Cardiac septum (tissue), 1 donor: ENCODE results near the gene LSM7. TPM values are rescaled to one million over a fixed set of nuclear protein-coding genes. Genes with fewer than 3 reads are reported as not detected.

Experiments
- DNase-seq: peaks from one replicate; pipeline ENCODE4 v3.0.0-alpha.2; 2020; ENCODE audit warnings: low spot score
- intact Hi-C: fragments of 100-400 bp; cut with DNase I; formaldehyde crosslinking; loops from one replicate; pipeline ENCODE4 v1.14.0; 2022
- total RNA-seq: library from RNA; stranded (reverse); fragmentation: NEBNext Ultra II Directional; extraction: Animal tissue kit (Norgen Biotek cat#: 25700); gene quantifications from one replicate; pipeline ENCODE4 v1.2.1, GENCODE V29; 2021
- donor health status: DM: no; HTN: no; CAD: no.

Gene LSM7
- total RNA-seq, 1 donor from 2014 or later, result 42.7 TPM

DNA sequence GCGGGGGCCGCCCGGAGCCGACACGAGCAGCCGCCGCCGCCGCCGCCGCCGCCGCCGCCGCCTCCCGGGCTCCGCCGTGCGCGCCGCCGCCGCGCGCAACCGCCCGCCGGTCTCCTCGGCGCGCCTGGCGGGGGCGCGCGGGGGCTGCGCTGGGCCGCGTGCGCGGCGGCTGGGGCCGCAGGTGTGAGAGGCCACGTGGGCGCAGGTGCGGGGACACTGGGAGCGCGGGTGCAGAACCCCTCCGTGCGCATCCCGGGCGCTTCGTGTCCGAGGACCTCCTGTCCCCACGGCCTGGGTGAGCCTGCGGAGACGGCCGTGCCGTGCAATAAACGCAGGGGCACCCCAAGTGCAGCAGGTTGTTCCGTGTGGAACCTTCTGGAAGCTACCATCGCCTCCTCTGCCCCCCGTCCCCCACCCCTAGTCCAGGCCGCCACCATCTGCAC is 20.3 kb downstream of the LSM7 start, which contains the start of gene LINGO3:
LINGO3 (minus strand) TSS at position 41 of the 443 bp plus-strand sequence. CDS start 16,378 bp downstream, outside the sequence.
- intact Hi-C loops, result no loop called here
- no peak for DNase-seq

DNA sequence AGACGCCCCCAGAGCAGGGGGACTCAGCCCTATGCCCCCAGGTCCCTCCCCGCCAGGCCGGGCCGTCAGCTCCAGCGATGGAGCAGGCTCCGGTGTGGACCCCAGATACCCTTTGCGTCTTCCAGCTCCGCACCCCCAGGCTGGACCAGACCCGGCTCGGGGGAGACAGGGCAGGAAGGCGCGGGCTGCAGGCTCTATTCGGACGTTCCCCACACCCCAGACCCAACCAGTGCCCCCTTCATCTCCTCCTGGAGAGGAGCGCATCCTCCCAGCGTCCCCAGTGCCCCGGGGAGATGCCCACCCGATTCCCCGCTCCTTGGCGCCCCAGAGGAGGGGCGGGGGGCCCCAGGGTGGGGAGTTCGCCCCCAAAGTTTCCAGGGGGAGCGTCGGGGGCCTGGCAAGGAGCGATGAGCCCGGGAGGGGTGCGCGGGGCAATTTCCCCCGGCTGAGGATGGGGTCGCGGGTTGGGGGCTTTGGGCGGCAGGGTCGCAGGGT is 20.8 kb downstream of the LSM7 start:
- intact Hi-C loops, result no loop called here
- no peak for DNase-seq

DNA sequence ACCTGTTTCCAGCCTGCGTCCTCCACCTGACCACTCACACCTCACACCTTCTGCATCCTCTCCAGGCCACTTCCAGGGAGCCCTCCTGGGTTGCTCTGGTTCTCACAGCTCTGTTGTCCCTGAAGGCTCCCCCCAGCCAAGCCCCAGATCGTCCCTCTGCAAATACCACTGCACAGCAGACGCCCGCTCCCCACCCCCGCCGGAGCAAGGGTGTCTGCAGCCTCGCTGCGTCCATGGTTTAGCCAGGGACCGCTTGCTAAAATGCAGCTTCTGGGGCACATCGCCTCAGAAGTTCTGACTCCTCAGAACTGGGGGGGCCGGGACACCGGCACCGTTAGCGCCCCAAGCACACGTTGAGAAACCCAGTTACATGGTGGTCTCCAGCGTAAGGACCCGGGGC is 21.4 kb downstream of the LSM7 start:
- no peak for DNase-seq
- intact Hi-C loops, result no loop called here

DNA sequence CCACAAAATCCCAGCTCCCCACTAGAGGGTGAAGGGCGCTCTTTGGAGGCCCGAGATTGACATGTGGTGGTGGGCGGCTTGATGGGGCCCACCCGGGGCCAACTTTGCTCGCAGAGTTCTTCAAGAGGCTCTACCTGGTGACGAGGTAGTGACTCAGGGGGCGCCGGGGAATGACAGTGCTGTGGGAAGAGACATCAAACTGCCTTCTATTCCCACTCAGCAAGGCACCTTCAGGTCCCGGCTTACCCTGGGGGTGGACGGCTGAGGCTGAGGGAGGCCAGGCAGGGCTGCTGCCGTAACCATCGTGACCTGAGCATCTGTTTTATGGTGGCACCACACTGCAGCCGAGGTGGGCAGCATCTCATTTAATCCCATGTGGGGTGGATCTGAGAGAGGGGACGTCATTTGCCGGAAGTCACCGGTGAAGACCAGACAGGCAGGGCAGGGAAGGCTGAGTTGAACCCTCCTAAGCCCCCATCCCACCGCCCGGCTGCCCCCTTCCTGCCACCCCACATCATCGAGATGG is 22.0 kb downstream of the LSM7 start:
- no peak for DNase-seq
- intact Hi-C loops, result no loop called here

DNA sequence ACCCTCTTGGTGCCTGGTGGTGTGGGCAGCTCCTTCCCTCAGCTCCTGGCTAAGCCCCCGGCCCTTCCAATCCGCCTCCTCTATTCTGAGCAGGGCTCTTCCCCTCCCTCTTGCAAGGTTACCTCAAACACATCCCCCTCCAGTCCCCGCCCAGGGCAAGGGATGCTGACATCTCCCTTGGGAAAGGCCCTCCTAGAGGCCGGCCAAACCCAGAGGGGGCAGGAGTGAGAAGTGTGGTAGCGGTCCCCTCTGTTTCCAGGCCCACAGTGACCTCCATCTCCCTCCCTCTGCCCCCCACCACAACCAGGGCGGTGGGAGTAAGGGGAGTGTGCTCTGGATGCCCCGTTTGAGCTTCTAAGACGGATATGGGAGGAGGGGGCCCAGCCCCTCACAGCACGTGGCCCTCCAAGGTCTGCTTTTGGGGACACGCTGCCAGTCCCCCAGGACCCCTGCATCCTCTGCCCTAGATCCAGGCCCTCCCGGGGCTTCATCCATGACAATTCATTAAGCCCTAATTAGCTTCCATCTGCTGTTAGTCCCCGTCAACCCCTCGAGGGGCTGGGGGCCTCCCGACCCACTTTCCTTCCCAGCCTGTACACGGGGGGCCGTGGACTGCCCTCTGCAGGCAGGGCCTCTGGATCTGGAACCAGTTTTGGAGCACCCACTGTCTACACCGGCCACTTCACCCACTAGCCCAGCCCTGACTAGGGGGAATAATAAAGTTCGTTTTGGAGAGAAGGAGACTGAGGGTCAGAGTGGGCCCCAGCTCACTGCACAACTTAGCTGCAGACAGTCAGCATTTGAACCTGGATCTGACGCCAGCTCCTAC is 22.7 kb downstream of the LSM7 start:
- no peak for DNase-seq
- intact Hi-C loops, result no loop called here

DNA sequence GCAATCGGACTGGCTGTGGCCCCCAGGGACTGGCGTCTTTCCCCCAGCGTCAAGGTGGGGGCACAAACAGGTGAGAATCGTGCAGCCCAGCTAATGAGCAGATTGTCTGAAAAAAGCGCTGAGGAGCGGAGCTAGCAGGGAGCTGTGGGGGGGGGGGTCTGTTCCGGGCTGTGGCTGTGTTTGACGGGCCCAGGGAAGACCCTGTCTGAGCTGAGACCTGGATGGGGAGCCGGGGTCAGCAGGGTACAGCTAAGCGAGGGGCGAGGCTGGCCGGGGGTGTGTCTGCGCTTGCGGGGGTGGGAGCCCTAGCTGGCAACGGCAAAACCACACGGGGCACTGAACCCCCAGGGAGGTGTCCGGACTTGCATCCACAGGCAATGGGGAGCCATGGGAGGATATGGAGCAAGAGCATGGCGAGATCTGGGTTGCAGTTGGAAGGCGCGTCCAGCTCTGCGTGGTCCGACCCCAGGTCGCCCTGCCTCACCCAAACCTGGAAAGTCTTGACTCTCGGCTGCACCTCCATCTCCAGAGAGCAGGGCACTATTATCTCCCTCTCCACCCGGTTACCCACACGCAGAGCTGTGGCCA is 25.1 kb downstream of the LSM7 start:
- DNase-seq, result no peak
- intact Hi-C loops, result no loop called here

DNA sequence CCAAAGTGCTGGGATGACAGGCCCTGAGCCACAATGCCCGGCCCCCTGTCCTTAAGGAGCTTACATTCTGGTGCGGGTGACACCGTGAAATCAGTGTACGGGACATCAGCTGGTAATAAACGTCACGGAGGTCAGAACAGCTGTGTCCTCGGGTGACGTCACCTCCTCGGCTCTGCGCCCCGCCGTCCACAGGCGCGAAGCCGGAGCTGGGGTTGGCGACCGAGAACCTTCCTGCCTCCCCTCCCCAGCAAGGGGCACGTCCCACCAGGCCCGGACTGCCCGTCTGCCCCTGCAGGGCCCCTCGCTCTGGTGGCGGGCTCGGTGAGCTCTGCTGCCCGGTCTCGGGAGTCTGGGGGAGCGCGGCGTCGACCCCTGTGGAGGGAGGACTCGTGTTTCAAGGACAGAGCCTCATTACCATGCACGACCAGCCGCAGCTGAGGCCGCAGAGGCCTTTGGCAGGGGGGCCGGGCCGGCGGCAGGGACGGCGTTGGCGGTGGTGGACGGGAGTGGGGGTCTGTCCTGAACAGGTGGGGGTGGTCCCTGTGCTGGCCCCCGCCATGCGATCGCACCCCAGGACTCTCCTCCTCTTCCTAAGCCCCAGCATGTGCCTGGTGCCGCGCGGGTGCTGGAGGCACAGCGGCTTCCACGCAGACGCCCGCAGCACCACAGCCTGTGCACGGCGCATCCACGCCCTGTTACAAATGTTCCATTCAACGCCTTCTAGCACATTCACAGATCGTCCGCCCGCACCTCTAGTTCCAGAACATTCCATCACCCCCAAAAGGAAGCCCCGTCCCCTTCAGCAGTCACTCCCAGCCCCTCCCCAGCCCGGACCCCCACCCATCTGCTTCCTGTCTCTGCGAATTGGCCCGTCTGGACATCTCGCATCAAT is 25.8 kb downstream of the LSM7 start:
- intact Hi-C loops, result no loop called here

DNA sequence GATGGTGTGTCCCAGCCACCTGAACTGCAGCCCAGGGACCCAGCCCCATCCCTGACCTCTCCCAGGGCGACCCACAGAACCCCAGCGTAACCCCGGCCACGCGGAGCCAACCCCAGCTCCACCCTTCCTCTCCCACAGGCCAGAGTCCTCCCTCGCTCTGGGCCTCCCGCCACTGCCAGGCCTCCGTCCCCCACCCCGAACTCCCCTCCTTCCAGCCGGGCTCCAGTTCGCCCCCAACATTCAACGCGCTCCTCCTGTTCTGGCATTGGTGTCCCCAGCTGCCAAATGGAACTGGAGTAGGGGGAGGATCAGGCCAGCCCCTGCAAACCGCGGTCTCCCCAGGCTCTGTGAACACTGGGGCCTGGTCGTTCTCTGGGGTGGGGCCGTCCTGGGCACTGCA is 27.9 kb downstream of the LSM7 start:
- intact Hi-C loops, result no loop called here
- no peak for DNase-seq

More for the DNA sequence above, 25.8 kb downstream of the LSM7 start:
- no peak for DNase-seq

DNA sequence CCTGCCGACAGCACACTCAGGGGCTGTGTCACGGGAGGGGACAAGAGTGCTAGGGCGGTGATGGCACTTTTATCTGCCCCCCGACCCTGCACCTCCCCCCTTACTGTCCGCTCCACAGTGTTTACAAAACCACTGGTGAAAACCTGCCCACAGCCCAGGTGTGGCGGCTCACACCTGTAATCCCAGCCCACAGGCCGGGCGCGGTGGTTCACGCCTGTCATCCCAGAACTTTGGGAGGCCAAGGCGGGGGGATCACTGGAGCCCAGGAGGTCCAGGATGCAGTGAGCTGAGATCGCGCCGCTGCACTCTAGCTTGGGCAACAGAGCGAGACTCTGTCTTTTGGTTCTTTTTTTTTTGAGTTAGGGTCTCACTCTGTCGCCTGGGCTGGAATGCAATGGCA is 32.2 kb downstream of the LSM7 start:
- no peak for DNase-seq
- intact Hi-C loops, result no loop called here

DNA sequence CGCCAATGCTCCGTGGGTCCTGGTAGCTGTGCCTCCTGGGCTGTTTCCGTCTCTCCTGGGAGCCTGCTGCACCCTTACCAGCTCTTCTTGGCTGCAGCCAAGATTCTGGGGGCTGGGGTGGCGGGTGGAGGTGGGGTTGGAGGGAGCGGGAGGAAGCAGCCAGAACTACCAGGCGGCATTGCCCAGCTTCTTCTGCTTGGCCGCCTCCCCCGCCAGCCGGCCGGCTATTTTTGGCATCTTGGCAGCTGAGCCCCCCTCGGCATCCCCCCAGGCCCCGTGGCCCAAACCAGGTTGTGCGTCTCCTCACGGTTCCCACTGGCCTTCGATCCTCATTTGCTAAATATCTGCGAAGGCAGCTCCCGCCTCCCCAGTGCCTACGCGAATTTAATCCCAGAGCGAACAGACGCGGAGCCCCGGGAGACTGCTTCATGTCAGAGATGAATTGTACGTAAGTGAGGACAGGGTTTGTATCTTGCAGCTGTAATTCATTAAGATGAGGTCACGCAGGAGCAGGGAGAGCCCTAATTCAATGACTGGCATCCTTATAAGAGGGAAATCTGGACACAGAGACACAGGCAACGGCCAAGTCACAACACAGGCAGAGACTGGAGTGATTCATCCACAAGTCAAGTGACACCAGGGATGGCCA is 33.6 kb downstream of the LSM7 start:
- intact Hi-C loops, result no loop called here
- no peak for DNase-seq

DNA sequence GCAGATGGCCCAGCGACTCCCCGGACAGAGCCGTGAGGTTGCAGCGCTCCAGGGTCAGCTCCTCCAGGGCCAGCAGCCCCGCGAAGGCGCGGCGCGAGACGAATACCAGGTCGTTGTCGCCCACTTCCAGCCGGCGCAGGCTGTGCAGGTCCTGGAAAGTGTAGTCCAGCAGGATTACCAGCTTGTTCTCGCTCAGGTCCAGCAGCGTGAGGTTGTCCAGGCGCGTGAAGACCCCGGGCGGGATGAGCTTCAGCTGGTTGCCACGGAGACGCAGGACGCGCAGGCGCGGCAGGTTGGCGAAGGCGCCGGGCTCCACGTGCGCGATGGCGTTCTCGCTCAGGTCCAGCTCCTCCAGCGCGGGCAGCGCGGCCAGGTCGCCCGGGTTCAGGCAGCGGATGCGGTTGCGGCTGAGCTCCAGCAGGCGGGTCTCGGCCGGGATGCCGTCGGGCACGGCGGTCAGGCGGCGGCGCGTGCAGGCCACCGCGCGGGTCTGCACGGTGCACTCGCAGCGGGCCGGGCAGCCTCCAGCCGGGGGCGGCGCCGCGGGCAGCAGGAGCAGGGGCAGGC is 37.1 kb downstream of the LSM7 start:
- no peak for DNase-seq
- intact Hi-C loops, result no loop called here

DNA sequence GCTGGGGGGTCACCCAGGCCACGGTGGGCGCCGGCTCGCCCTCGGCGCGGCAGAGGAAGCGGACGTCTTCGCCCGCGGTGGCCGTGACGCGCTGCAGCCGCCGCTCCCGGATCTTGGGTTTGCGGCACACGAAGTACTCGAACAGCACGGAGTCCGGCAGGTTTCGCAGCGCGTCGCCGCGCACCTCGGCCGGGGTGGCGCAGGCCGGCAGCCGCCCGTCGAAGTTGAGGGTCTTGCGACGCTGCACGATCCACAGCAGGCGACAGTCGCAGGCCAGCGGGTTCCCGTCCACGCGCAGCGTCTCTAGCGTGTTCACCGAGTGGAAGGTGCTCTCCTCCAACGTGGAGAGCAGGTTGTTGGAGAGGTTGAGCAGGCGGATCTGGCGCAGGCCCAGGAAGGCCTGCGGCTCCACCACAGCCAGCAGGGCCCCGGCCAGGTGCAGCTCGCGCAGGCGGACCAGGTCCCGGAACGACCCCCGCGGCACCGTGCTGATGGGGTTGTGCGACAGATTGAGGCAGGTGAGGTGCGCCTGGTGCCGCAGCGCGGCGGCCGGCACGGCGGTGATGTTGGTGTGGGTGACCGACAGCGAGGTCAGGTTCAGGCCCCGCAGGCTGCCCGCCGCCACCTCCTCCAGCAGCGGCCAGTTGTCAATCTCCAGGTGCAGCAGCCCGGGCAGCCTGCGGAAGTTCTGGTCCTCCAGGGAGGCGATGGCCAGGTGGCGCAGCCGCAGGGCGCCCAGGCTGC is 37.8 kb downstream of the LSM7 start:
- intact Hi-C loops, result no loop called here
- DNase-seq, result no peak

DNA sequence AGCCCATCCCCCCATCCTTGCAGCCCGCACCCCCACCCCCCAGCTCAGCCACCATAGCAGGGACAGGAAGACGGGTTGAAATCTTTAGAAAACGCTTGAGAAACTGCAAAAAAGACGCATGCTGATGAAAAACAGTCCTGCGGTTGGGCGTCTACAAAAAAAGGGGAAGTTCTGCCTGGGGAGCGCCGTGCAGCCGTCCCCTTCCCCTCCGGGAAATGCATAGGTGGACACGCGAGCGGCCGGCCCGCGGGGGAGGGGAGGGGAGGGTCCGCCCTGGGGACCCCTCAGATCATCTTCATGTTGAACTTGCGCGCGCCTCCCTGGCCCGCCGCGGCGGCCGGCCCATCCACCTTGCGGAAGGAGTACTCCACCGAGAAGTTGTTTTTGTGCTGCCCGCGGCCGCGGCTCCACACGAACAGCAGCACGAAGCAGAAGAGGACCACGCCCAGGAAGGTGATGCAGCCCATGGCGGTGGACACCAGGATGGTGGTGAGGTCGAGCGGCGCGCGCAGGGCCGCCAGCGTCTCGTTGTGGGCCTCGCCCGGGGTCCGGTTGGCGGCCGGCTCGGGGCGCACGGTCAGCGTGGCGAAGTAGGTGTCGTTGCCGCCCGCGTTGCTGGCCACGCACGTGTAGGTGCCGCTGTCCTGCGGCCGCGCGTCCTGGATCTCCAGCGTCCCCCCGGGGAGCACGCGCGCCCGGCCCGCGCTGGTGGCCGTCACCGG is 38.5 kb downstream of the LSM7 start:
- intact Hi-C loops, result no loop called here
- peak; percentile 88 for DNase-seq

DNA sequence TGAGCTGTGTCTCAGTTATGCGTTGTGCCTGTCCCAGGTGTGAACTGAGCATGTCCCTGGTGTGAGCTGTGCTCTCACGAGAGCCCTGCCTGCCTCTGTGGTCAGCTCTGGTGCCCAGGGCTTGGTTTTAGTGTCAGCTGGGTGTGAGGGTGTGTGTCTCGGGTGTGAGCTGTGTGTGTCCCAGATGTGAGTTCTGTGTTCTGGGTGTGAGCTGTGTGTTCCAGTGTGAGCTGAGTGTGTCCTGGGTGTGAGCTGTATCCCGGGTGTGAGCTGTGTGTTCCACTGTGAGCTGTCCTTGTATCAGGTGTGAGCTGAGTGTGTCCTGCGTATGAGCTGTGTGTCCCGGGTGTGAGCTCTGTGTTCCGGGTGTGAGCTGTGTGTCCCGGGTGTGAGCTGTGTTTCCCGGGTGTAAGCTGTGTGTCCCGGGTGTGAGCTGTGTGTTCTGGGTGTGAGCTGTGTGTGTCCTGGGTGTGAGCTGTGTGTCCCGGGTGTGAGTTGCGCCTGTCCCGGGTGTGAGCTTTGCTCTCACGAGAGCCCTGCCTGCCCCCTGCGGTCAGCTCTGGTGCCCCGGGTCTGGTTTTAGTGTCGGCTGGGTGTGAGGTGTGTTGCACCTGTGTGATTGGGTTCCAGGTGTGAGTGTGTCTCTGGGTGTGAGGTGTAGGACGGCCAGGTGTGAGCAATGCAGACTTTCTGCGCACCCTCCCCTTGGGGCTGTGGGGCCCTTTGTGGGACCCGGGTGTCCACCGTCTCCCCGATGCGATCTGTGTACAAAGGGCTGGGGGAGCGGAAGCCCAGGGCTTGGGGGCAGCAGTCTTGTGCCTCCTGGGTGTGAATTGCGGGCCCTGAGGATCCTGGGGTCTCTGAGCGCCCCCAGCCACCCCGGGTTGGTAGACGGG is 39.3 kb downstream of the LSM7 start:
- intact Hi-C loops, result no loop called here
- DNase-seq, result no peak

DNA sequence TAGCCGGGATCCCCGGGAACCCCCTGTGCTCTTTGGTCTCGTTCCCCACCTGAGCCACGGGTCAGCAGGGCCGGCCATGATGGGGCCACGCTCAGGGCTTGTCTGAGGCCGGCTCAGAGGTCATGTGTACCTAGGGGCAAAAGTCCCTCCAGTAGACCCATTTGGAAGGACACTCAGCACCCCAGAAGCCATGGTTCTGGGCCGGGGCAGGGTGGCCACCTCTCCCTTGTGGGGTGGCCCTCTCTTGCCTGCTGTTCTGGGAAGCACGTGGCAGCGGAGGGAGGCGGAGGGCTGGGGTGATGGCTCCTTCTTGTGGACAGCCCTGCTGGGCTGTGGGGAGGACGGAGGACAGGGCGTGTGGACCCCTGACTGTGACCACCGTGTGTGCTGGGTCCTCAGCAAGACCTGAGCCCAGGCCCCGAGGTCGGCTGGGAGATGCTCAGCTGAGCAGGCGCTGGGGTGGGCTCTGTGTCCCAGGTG is 40.0 kb downstream of the LSM7 start:
- intact Hi-C loops, result no loop called here
- DNase-seq, result no peak

DNA sequence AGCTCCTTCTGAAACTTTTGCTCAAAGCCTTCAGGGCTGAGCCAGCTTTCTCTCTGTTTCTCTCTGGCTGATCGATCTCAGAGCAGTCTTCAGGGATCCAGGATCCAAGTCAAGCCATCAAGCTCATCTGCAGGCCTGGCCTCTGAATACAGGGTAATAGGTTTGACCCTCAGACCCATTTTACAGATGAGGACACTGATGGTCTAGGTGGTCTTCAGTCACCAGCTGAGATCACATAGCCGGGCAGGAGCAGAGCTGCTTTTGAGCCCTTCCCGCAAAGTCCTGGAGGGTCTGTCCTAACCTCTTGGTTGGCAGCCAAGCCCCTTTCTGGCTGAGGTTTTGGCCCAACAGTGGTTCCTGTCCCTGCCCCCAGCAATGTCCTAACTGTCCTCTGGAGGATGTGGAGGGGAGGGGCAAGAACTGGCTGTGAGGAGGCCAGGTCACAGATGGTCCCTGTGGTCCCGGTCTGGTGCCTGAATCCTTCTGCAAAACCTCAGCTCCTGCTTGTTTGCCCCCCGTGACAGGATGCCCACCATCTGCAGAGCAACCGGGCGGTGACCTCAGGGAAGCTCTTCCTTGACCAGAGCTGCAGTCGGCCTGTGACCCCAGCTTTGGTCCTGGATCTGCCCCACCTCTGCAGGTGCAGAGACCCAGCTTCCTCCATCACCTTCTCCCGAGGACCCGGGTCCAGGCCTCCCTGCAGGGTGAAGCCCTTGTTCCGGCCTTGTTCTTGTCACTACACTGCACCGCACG is 40.6 kb downstream of the LSM7 start:
- DNase-seq, result no peak
- intact Hi-C loops, result no loop called here
